SKM-1 (cell line): Measurements from ENCODE around the gene RAD51D.
"Not testable (repeated sequence)": the region's sequence is repeated elsewhere in the genome, so short reads cannot be mapped to it uniquely, and the experiment has no call there.

Experiments used
- DNase-seq: peaks from one replicate; lab custom pipeline; 2025; ENCODE audit not compliant: unreplicated experiment; lab: John Stamatoyannopoulos, UW

RAD51D gene

DNA sequence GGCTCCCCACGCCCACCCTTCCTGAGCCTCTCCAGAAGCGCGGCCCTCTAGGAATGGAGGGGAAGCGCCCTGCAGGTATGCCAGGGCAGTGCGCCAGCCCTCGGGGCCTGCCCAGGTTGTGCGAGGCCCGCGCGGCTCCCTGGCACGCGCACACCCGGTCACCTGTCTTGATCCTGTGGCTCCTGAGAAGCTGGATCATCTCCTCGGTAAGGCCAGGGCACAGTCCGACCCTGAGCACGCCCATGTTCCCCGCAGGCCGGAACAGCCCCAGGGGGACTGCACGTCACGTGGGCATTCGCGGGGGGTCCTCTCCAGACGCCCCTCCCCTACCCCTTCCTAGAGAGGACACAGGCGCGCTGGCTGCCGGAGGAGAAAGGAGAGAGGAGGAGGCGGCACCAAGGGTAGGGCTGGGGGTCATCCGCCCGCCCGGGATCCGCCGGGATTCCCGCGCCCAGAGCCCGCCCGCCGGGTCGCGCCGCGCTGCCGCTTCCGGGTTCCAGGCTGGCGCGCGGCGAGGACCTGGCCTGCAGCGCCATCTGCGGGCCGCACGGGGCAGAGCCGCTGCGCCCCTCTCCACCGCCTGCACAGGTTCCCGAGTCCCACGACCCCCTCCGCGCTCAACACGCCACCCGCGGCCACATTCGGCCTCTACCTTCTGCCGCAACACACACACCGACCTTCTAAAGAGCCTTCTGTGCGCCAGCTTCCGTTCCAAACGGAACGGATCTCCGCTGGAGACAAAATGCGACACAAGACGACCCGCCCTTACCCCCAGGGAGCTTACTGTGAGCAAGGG, at the start of gene RAD51D:
Gene RAD51D, minus strand, starts transcription at position 491 of the 796 bp plus-strand sequence. Its CDS starts 247 bp downstream, at position 244.
- DNase-seq: peak; percentile 37

DNA sequence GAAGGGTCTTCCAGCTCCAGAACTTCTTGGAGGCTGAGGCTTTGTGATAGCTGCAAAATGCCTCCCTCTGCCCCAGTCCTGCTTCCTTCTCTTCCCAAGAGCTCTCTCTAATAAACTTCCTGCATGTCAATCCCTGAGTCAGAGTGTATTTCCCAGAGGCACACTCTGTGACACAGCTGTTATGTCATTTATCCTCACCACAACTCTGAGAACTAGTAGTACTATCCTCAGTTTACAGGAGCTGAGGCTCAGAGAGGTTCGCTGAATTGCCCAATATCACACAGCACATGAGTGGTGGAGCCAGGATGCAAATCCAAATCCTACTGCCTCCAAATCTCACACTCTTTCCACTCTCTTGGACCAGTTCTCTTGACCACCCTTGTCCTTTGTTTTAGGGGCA, 48.0 kb upstream of the RAD51D start:
- no peak for DNase-seq

DNA sequence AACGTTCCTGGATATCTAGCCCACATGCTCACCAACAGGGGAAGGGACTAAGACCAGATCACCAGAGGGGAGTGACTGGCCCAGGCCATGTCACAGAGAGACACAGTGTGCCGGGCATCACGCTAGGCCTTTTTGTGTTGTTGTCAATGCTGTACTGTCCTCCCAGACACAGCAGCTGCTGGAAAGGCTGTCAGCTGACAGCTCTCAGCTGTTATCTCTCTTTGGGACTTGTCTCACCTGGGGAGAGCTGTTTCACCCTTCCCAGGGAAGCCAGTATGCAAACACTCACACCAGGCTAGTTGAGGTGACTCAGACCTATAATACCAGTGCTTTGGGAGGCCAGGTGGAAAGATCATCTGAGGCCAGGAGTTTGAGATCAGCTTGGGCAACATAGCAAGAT, 47.4 kb upstream of the RAD51D start:
- DNase-seq: no peak

DNA sequence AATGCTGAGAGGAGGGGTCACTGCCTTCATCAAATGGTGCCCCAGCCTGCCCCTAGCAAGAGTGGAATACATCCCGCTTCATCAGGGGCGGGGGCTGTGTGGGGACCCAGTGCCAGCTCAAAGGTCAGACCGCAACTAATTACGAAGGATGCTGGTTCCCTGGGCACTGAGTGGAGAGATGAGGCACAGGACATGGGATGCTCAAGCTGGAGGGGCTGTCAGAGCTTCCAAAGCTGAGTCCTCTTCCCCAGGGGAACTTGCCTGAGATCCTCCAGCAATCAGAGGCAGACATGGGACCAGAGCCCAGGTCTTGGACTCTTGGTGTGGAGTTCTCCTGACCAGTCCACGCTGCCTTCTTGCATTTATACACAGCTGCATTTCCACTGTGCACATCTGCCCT, 46.9 kb upstream of the RAD51D start:
- no peak for DNase-seq

DNA sequence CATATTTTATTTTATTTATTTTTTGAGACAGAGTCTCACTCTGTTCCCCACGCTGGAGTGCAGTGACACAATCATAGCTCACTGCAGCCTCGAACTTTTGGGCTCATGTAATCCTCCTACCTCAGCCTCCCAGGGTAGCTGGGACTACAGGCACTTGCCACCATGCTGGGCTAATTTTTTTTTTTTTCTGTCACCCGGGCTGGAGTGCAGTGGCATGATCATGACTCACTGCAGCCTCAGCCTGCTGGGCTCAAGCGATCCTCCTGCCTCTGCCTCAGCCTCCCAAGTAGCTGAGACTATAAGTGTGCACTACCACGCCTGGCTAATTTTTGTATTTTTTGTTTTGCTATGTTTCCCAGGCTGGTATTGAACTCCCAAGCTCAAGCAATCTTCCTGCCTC, 45.1 kb upstream of the RAD51D start:
- DNase-seq: no peak

DNA sequence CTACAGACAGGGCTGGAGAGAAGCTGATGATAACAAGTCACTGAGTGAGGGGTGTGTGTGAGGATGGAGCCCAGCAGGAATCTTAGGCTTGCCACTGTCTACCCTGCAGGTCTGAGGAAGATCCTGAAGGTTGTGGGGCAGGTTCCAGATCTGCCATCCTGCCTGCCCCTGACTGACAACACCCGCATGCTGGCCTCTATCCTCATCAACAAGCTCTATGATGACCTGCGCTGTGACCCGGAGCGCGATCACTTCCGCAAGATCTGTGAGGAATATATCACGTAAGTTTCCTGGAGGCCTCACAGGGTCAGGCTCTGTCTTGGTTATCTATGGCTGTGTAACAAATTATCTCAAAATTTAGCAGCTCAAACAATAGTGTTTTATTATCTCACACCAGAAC, 44.2 kb upstream of the RAD51D start:
- no peak for DNase-seq

DNA sequence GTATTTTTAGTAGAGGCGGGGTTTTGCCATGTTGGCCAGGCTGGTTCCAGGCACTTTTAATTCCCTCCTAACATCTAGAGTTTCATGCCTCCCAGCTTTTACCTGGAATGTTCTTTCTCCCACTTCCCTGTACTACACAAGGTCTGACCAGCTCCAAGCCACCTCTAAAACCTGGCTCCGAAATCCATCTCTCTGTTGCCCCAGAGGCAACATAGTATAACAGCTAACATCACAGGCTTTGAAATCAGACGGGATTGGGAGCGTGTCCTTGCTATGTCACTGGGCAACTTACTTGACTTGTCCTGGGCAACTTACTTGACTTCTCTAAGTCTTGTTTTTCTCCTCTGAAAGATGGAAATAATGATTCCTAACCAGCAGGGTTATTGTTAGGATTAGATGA, 43.1 kb upstream of the RAD51D start:
- DNase-seq: no peak

DNA sequence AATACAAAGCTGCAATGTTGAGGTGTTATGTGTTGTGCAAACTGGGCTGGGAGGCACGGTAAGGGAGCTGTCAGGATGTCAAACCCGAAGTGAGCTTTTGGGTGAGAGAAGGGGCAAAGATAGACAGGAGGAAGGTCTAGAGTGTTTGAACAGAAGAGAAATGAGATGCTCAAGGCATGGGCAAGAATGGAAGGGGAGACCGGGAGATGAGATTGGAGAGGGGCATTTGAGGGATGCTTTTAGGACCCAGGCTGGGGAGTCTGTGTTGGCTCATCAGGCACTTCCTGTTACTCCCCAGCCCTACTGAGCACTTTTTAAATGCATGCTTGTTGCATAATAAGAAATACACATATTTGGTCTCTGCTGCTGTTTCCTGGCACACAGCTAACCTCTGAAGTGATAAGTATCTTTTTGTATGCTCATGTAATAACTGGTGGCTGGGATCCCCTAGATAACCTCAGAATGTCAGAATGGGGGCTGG, 41.7 kb upstream of the RAD51D start:
- peak; percentile 42 for DNase-seq

DNA sequence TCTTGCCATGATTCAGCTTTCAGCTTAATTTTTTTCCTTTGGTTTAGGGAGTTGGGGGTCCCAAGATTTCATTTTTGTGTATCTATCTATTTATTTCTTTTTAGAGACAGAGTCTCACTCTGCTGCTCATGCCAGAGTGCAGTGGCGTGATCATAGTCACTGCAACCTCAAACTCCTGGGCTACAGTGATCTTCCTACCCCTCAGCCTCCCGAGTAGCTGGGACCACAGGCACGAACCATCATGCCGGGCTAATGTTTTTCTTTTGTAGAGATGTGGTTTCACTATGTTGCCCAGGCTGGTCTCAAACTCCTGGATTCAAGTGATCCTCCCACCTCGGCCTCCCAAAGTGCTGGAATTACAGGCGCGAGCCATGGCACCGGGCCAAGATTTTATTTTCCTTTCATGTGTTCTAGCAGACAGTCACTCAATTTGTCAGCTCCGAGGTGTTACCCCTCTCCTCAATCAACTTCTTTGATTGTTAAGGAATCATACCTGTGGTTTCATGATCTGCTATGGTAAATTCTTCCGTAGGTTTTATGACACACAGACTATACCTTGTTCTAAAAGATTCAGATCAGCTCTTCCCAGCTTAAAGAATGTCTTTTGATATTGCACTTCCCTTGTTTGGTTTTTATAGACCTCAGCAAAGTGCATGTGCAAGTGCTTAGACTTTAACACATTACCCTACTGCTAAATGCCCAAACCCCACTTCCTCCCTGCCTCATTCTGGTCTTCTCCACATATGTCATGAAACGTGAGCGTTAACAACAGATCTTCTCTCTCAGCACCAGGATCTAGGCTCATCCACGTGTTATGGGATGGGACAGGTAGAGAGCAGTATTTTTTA, 40.9 kb upstream of the RAD51D start:
- no peak for DNase-seq

DNA sequence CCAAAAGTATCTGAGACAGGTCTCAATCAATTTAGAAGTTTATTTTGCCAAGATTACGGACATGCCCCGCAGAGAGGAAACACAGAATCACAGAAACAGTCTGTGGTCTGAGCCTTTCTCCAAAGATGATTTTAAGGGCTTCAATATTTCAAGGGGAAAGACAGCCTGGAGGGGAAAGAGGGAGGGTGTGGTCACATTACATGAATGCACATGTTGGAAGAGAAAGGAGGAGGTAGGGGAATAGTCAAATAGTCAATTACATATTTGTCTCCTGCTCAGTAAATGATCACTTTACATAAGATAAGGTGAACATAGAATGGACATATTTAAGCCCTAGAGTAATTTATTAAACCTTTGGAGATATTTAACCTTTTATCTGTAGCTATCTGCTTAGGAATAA, 40.3 kb upstream of the RAD51D start:
- no peak for DNase-seq

DNA sequence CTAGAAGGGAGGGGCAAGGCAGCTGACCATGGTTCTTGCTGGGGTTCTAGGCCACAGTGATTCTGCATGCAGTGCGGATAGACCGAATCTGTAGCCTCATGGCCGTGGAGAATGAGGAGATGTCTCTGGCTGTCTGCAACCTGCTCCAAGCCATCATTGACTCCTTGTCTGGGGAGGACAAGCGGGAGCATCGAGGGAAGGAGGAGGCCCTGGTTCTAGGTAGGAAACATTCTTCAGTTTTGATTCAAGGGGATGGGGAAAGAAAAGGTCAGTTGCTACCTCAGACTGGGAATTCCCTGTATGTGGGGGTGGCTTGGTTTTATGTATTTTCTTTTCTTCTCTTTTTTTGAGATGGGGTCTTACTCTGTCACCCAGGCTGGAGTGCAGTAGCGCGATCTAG, 35.6 kb upstream of the RAD51D start:
- DNase-seq: no peak

DNA sequence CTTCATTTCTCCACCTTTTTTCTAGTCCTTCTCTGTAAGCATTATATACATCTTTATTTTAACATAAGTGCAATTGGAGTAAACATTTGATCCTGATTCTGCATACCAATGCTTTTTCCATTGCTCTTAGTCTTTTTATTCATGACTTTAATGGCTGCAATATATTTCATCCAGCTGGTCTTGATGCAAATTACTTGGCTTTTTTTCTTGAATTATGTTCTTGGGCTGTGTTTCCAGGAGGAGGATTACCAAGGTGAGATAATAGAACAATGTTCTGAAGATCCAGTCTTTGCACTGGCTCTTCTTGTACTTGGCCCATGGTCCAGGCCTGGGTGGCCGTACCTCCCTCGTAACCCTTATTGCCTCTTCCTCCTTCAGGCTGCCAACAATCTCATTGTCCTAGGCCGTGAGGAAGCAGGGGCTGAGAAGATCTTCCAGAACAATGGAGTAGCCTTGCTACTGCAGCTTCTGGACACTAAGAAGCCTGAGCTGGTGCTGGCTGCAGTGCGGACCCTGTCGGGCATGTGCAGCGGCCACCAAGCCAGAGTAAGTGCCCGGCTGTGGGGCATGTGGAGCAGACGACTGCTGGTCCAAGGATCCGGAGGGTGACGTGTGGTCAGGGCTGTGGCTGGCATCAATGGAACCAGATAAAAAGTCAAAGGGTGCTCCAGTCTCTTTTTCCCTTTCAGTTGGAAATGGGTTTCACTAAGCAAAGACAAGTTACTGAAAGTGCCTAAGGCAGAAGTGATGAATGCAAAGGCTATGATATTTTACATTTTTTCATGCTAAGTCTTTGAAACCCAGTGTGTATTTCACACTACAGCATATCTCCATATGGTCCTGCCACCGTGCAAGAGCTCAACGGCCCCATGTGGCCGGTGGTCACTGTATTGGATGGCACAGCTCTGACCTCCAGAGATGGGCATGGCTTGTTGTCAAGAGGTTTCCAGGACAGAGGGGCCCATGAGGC, 34.8 kb upstream of the RAD51D start:
- DNase-seq: no peak

DNA sequence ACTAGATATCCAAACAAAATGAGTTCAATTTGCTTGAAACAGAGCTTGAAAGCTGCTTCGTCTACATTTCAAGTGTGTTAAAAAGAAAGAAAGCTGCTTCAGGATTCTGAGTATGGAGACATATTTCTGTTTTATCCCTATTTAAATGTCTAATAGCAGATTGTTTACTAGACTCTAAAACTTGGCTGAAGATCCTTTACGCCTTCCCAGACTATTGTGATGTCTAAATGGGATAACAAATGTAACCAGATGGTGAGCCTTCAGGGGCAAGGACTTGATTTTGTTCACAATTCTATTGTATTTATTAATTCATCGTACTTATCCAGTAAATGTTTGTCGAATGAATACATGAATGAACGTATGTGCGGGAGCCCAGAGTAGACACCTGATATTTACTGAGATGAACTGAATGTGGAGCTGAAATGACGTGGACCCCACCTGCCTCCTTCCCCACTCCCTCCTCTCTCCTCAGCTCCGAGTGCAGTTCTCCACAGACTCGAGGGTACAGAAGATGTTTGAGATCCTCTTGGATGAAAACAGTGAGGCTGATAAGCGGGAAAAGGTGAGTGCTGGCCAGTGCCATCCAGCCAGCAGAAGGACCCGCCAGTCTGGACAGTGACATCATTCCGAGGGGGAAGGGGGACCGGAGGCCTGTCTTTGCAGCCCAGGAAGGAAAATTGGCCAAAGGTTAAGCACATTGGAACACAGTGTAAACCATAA, 32.9 kb upstream of the RAD51D start:
- DNase-seq: no peak

DNA sequence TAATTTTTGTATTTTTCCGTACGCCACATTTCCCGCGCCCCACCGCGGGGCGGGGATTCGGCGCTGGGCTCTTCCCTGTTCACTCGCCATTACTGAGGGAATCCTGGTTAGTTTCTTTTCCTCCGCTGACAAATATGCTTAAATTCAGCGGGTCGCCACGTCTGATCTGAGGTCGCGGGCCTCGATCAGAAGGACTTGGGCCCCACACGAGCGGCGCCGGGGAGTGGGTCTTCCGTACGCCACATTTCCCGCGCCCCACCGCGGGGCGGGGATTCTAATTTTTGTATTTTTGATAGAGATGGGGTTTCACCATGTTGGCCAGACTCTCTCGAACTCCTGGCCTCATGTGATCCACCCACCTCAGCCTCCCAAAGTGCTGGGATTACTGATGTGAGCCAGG, 31.4 kb upstream of the RAD51D start:
- DNase-seq: not testable (repeated sequence)

DNA sequence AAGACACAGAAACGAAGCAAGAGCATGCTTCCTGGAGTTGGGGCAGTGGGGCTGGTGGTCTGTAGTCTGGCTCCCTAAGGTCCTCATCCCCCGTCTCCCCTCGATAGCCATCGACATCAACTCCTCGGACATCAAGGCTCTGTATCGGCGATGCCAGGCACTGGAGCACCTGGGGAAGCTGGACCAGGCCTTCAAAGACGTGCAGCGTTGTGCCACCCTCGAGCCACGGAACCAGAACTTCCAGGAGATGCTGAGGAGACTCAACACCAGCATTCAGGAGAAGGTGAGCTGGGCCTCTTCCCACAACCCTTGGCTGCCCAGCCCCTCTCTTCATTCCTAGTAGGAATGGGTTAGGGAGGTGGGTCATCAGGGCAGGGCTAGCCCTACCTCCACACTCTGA, 30.3 kb upstream of the RAD51D start:
- no peak for DNase-seq

DNA sequence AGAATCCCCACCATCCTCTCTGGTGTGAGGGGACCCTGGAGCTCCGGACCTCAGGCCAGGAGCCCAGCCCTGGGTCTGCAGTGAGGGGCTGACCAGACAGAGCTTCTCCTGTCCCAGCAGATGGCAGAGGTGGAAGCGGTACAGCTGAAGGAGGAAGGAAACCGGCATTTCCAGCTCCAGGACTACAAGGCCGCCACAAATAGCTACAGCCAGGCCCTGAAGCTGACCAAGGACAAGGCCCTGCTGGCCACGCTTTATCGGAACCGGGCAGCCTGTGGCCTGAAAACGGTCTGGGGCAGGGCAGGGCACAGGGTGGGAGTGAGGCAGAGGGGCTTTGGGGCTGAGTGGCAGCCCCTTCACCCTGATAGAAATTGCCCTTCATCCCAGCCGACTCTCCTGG, 28.5 kb upstream of the RAD51D start:
- DNase-seq: no peak

DNA sequence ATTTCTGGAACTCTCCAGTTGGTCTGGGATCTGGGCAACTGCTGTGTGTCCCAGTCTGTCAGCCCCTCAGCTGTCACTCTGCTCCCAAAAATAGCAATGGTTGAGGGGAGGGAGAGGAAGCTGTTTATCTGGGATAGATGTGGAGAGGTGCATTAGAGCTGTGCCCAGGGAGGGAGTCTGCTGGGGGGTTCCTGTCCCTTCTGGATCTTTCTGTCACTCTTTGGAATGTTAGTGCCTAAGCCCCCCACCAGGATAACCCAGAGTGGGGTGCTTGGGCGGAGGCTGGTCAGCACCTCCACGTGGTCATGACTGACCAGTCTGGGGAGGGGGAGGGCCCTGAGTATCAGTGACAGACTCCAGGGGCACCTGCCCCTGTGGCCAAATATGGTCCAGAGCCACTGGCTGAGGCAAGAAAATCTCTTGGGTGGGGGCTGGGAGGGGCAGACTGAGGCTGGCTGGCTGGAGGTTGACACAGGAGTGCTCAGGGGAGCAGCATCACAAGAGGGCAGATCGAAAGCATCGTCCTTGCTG, 27.8 kb upstream of the RAD51D start, which contains the start of gene UNC45B:
Gene UNC45B, plus strand, starts transcription at position 443 of the 531 bp plus-strand sequence. CDS start 447 bp downstream, outside the sequence.
- DNase-seq: no peak

DNA sequence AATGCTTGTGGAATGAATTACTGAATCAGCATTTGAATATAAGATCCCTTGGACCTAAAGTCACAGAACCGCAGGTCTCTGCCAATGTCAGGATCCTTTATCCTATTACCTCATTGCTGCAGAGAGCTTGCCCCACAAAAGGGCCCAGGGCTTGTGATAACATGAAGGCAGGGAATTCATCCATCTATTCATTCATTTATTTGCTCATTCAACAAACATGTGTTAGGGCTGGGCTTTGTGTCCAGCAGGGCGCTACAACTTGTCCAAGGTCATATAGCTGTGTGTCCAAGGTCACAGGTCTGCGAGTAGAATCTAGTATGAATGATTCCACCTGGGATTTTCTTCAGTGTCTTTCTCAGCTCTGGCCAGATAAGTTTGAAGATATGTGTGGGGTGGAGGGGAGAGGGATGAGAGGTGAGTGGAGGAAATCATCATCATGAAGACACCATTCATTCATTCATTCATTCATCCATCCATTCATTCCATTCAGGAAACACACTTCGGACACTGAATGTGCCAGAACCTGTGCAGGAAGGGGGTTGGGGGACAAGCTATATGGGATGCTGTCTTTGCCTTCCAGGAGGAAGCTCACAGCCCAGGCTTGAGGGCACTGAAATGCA, 26.7 kb upstream of the RAD51D start:
- DNase-seq: no peak

DNA sequence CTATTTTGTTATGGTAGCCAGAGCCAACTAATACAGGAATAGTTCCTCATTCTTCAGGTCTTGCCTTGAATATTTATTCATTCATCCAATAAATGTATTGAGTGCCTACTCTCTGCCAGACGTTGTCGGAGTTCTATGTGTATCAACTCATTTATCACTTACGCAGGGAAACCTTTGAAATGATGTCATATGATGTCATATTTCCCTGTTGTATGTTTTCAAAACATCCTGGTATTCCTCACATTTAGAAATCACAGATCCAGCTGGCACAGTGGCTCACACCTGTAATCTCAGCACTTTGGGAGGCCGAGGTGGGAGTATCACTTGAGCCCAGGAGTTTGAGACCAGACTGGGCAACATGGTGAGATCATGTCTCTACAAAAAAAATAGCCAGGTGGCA, 25.2 kb upstream of the RAD51D start:
- no peak for DNase-seq

DNA sequence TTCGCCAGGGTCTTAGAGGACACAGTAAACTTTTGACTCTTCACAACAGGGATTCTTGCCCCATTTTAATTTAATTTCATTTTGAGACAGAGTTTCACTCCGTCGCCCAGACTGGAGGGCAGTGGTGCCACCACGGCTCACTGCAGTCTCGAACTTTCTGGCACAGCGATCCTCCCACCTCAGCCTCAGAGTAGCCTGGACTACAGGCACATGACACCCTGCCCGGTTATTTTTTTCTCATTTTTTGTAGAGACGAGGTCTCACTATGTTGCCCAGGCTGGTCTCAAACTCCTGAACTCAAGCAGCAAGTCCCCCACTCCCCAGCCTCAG, 22.8 kb upstream of the RAD51D start:
- no peak for DNase-seq
